ENCODE data around the gene RTN3. TPM values are rescaled to one million over a fixed set of nuclear protein-coding genes. Genes with fewer than 3 reads are reported as not detected.
"Not testable (repeated sequence)": the region's sequence is repeated elsewhere in the genome, so short reads cannot be mapped to it uniquely, and the experiment has no call there.

RTN3 gene
- total RNA-seq, 1 donor from 2014 or later: 50.0 TPM

DNA sequence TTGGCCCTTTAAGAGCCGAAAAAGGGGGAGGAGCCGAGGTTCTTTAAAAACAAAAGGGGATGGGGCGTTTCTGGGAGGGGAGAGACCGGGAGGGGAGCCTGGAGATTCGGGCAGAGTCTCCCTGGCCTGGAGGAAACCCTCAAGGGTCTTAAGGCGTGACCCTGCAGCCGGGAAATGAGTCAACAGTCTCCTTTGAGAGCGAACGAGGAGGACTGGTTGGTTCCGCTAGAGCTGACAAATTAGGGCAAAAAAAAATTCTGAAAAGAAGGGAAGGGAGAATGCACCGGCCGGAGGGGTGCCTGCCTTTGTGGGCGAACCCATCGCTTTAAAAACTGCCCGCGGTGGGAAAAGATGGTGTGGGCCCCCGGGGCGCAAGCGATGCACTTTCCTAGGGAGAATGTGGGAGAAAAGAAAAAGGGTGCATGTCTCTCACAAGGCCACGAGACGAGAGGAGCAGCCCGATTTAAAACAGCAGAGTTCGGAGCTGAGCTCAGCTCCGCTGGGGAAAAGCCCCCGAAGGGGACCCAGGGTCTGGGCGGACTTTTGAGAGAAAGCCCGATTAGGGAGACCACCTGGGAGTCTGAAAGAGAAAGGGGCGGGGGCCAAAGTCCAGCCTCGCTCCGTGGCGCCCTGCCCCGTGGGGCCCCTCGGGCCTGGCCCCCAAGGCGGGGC lies 86.4 kb downstream of the RTN3 start:
- ATAC-seq: peak; percentile 4
- DNase-seq (ENCODE audit: low spot score): peak; percentile 70

DNA sequence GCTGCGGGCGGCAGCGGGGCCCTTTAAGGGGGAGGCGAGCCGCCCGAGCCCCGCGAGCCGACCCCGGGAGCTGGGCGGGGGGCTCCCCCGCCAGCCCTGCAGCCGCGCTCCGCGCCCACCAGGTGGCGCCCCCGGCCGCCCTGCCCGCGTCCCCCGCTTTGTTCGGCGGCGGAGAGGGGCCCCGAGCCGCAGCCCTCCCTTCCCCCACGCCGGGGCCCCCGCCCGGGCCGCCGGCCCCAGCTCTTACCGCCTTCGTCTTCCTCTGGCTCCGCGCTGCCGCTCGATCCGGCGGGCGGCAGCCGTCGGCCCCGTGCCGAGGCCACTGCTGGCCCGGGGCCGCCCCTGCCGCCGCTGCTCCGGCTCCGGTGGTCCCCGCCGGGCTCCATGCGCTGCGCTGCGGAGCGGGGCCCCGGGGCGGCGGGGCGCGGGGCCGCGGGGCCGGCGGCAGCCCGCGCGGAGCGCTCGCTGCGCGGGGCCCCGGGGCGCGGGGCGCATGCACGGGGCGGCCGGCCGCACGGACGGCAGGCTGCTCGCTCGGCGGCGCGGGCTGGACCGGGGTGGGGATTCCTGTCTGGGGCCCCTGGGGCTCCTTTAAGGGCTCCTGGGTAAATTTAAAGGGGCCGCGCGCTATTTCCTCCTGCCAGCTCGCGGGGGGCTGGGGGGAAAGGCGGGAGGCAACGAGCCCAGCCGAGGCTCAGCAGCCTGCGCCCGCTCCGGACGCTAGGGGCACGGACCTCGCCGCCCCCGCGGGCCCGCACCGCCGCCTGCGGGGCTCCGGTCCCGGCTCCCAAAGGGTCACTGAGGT lies 87.1 kb downstream of the RTN3 start, which contains the start of gene ZFTA:
TSS of gene ZFTA (minus strand) at position 539 of the 805 bp plus-strand sequence. CDS start at position 386, 153 bp downstream.
- peak; percentile 8 for ATAC-seq
- peak; percentile 71 for DNase-seq (ENCODE audit: low spot score)

DNA sequence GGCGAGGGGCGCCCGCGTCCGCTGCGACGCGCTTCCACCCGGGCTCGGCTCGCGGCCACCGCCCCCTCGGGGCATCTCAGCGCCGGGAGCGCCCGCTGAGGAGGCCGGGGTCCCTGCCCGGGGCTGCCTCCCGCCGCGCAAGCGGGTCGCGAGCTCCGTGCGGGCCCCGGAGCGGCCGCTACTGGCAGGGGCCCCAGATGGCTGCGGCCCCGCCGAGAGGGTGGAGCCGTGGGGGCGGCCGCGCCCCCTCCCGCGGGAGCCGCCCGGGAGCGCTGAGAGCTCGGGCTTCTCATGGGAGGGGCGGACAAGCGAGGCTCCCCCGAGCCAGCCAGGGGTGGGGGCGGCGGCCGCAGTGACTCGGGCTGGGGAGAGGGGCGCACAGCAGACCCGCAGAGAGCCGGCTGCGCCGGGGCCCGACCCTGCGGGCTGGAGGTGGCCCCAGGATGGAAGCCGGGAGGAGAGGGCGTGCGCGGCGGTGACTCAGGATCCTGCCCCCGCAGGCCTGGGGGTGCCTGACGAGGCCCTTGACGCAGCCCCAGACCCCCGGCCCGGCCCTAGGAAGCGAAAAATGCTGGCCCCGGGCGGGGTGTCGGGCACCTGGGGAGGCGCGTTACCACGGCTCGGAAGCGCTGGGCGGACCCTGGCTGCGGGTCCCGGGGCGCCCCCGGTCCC lies 87.9 kb downstream of the RTN3 start:
- peak; percentile 23 for ATAC-seq

DNA sequence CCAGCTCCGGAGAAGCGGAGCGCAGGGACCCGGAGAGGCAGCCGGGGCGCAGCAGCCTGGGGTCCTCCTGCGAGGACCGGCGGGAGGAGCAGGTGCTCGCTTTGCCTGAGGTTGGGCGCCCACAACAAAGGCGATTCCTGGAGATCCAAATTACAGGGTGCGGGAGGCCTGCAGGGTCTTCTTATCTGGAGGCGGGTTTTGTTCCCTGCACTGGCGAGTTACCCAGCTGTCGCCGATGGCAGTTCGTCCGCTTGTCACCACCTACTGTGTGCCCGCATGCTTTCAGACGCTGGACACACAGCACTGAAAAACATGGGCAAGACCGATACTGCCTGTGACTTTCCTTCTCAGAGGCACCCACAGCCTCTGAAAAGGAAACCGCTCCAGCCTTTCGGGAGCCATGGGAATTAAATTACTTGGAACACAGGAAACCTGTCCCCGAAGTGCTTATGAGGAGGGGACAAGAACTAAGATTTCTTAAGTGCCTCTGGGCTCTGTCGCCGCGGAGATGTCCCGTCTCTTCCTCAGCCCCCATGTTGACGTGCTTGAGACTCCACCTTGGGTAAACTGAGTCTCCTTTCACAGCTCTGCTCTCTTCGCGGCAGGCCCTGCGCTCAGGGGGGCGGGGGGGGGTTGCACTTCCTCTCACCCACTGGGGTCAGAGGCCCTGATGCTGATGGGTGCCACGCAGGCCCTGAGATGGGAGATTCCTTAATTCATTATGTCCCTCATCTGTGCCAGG lies 88.6 kb downstream of the RTN3 start:
- DNase-seq (ENCODE audit: low spot score) (no peak), ATAC-seq (no peak)

More for the DNA sequence above, 87.9 kb downstream of the RTN3 start:
- DNase-seq (ENCODE audit: low spot score): peak; percentile 58

DNA sequence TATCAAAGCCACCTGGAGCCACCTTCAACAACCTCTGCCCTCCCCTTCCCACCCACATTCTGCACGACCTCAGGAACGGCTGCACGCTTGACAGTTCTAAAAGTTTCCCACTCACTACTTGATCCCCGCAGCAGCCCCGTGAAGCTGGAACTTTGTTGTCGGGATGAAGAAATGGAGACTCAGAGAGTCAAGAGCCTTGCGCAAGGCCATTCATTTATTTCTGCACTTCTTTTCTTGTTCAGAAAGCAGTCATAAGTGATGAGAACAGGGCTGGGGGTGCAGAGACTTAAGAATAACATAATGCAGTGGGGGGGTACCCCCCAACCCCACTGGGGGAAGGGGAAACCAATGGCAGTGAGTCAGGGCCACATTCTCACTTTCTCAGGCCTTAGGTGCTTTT lies 89.5 kb downstream of the RTN3 start:
- ATAC-seq: no peak
- no peak for DNase-seq (ENCODE audit: low spot score)

- not testable (repeated sequence) for ATAC-seq
Measured at GRCh38 chr11:63771741-63772318, 90.5 kb downstream of the RTN3 start.

GRCh38 chr11:63775191-63775590 lies 93.9 kb downstream of the RTN3 start:
- no peak for DNase-seq (ENCODE audit: low spot score)
- ATAC-seq: no peak

More at GRCh38 chr11:63771741-63772318, 90.5 kb downstream of the RTN3 start:
- not testable (repeated sequence) for DNase-seq (ENCODE audit: low spot score)

- ATAC-seq: no peak
- DNase-seq (ENCODE audit: low spot score): no peak
Measured at GRCh38 chr11:63779039-63779438, 97.7 kb downstream of the RTN3 start.

DNA sequence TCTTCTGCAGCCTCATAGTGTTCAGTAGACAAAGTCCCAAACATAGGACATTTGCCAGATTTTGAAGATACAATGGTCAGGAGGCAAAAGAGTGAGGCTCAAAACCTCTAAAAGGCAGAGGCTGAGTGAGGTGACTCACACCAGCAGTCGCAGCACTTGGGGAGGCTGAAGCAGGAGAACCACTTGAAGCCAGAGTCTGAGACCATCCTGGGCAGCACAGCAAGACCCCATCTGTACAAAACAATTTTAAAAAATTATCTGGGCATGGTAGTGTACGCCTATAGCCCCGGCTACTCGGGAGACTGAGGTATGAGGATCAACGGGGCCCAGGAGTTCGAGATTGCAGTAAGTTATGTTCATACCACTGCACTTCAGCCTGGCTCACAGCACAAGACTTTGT lies 101.4 kb downstream of the RTN3 start:
- no peak for ATAC-seq

DNA sequence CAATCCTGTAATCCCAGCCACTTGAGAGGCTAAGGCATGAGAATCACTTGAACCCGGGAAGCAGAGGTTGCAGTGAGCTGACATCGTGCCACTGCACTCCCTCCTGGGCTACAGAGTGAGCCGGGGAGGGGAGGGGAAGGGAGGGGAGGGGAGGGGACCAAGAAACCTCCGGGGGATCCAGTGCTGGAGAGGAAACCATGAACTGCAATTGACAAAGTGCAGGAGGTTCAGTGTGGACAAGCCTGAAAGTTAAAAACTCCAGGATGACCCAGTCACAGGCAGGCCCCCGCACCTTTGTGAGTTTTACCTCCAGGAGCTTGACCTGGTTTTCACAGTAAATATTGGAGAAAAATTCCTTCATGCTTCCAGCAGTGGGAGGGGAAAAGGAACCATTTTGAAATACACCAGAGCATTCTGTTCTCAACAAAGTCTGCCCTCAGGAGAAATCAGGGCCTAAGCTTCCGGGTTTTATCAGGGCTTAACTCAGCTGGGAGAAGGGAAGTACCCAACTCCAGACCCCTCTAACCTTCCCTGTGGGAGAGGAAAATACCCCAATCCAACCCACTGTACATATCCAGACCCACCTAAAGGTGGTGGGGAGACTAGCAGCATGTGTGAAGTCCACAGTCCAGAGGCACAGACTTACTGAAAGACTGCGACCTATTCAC lies 102.8 kb downstream of the RTN3 start:
- no peak for DNase-seq (ENCODE audit: low spot score)
- peak; percentile 72 for ATAC-seq

More for the DNA sequence above, 101.4 kb downstream of the RTN3 start:
- no peak for DNase-seq (ENCODE audit: low spot score)

GRCh38 chr11:63785823-63786222 lies 104.5 kb downstream of the RTN3 start:
- no peak for DNase-seq (ENCODE audit: low spot score)

GRCh38 chr11:63791495-63792167 lies 110.3 kb downstream of the RTN3 start:
- DNase-seq (ENCODE audit: low spot score) (no peak), ATAC-seq (no peak)

More at GRCh38 chr11:63785823-63786222, 104.5 kb downstream of the RTN3 start:
- no peak for ATAC-seq

GRCh38 chr11:63793161-63793560 lies 111.9 kb downstream of the RTN3 start:
- ATAC-seq (no peak), DNase-seq (ENCODE audit: low spot score) (no peak)

DNA sequence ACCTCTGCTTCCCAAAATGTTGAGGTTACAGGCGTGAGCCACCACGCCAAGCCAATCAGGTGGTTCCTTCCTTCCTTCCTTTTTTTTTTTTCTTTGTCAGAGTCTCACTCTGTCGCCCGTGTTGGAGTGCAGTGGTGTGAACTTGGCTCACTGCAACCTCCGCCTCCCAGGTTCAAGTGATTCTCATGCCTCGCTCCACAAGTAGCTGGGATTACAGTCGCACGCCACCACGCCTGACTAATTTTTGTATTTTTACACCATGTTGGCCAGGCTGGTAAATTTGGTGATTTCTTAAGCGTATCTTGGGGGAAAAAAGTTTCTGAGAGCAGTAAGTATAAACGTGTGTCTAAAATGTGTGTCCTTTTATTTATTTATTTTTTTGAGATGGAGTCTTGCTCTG lies 113.8 kb downstream of the RTN3 start:
- DNase-seq (ENCODE audit: low spot score): no peak
- ATAC-seq: no peak

- DNase-seq (ENCODE audit: low spot score) (no peak), ATAC-seq (no peak)
Measured at GRCh38 chr11:63800921-63801320, 119.6 kb downstream of the RTN3 start.

DNA sequence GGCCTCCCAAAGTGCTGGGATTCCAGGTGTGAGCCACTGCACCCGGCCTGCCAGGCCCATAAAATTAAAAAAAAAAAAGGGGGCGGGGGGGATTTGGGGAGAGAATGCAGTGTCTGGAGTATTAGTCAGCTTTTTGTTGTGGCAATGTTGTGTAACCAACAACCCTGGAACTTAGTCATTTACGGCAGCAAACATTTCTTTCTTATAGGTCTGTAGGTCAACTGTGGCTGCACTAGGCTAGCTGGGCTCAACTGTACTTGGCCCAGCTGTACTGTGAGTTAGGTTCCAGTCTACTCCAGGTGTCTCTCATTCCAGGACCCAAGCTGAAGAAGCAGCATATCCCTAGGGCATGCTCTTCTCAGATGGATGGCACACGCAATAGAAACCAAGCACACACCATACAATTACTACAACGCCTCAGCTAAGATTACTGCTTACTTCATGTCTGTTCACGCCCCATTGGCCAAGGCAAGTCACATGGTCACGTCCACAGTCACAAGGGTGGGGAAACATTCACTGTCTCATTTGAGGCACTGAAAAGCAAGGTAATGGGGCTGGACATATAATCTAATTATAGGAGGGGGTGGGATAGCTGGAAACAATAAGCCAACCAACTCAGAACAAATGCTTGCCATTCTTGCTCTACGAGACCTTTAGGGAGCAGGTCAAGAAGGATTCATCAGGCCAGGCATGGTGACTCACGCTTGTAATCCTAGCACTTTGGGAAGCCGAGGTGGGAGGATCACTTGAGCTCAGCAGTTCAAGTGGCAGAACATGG lies 121.5 kb downstream of the RTN3 start:
- no peak for DNase-seq (ENCODE audit: low spot score)
- no peak for ATAC-seq

DNA sequence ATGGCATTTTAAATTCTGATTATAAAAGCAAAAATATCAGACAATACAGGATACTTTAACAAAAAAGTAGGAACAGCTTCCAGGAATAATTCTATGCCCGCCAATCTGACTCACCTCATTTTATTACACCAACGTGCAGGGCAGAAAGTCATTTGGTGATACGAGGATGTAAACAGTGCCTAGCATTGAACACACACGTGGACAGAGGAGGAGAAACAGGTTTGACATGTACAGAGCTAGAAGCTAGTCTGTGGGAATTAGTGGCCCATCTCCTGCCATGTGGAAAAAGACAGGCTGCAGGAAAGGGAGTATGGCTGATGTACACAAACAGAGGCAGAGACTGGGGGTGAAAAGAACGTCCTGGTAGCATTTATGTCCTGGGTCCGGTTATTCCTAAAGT lies 123.0 kb downstream of the RTN3 start:
- ATAC-seq: no peak
- no peak for DNase-seq (ENCODE audit: low spot score)

GRCh38 chr11:63805844-63806415 lies 124.6 kb downstream of the RTN3 start:
- peak; percentile 77 for ATAC-seq
- DNase-seq (ENCODE audit: low spot score): no peak

Data from left lobe of liver (tissue), 2 donors.